ENCODE results near the gene CECR2.

The CECR2 gene

GRCh38 chr22:17359501-17359900 lies 9.8 kb upstream of the CECR2 start:
- DNase-seq, result no peak
- intact Hi-C loops (cut with DNase I), result no loop called here

DNA sequence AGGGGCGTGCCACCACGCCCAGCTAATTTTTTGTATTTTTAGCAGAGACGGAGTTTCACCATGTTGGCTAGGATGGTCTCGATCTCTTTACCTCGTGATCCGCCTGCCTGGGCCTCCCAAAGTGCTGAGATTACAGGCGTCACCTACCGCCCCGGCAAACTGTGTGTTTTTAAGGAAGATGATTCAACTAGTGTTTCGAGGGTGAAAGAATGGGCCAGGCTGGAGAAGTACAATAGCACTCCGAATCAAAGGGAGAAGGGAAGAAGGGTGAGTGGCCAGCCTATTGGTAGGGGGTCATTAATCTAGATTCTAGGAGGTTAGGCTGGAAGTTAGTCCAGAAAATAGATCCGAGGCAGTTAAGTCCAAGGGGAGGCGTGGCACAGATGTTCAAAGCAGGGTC lies 2.9 kb upstream of the CECR2 start:
- no peak for DNase-seq
- intact Hi-C loops (cut with DNase I), result loop anchor here (5.0 kb wide), 3 partner anchors 71 to 194 kb away; no protein-coding TSS in a partner anchor

DNA sequence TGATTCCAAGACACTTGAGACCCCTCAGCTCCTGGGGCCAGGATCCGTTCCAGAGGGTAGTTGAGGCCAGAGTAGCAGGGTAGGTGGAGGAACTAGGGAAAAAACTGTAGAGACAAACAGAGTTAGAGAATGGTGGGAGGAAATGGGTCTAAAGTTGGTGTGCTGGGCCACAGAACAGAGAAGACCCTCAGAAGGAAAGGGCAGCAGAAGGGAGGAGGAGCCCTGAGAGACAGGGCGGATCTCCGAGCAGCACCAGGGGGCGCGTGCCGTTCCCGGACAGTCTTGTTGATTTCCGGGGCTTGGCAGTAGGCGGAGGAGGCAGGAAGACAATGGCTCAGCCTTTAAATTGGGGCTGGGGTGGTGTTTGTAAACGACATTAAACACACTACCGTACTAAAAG lies 2.4 kb upstream of the CECR2 start:
- peak in 40 of 42 donors; percentile 35 to 89 (median 68) for DNase-seq
- intact Hi-C loops (cut with DNase I), result loop anchor here (5.0 kb wide), 3 partner anchors 70 to 195 kb away; no protein-coding TSS in a partner anchor

GRCh38 chr22:17368144-17368543 lies 1.1 kb upstream of the CECR2 start:
- intact Hi-C loops (cut with DNase I), result loop anchor here (5.0 kb wide), 3 partner anchors 69 to 196 kb away; no protein-coding TSS in a partner anchor
- no peak for DNase-seq

DNA sequence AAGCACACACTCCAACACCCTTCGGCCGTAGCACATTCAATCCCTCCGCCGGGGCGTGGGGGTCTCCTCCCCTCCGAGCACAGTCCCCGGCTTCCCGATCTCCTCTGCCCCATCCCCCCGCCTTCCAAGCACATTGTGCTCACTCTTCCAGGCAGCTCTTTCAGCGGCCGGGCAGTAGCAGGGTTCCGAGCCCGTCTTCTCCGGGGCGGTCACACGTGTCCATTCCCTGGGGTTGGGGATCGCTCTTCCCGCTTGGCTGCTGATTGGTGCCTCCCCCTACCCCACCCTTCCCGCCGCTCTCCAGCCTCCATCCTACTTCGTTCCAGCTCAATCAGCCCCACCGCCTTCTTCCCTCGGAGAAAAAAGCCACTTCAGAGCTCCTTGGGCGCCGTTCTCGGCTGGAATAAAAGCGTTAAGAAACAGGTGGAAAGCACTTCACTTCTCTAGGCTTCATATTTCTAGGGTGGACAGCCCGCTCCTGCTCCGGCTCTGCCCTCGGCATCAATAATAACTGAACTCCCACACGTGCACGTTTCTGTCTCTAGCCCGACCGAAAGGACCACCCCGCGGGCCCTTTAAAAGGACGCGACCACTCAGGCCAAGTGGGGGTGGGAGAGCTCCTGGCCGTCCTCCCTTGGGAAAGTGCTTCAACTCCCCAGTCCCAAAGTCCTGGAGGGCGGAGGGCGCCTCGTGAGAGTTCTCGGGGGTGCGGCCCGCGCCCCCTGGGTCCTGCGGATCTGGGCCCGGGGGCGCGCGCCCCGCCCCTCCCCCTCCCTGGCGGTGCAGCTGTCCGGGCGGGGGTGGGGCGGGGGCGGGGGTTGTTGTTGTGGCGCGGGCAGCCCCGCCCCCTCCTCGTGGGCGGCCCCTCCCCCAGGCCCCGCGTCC lies 464 bp upstream of the CECR2 start:
- peak in 41 of 42 donors; percentile 42 to 85 (median 65) for DNase-seq

GRCh38 chr22:17370026-17370765 lies 936 bp downstream of the CECR2 start:
- peak in 30 of 42 donors; percentile 13 to 66 (median 41) for DNase-seq
- intact Hi-C loops (cut with DNase I), result no loop called here

More for the DNA sequence above, 464 bp upstream of the CECR2 start:
- intact Hi-C loops (cut with DNase I), result loop anchor here (5.0 kb wide), 3 partner anchors 69 to 196 kb away; no protein-coding TSS in a partner anchor

DNA sequence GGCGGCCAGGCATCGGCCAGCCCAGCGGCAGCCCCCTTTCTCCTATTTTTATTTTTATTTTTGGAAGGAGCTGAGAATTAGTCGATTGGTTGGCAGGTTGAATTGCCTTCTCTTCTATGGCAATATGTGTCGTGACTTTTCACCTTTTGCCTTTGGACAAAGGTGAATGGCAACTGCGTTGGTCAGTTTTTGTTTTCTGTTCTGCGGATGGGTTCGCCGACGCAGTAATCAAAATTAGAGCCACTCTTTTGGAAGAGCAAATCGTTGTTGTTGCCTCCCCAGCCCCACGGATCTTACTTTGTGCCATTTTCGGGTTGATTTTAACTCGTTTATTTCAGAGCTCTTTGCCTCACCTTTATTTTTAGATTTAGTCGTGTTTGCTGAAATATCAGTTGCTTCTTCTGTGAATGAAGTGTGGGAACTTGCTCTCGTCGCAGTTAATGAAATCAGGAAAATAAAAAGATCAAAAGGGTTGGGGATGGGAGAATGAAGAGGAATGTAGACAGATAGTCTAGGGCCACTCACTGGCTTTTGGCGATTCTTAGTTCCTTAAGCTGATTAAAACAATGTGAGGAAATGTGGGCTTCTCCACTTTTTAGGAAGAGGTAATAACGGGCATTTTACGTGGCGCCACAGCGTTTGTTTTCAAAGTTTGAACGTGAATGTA lies 1.6 kb downstream of the CECR2 start:
- DNase-seq, result no peak
- intact Hi-C loops (cut with DNase I), result no loop called here

- intact Hi-C loops (cut with DNase I), result no loop called here
- no peak for DNase-seq
Observed at GRCh38 chr22:17371448-17371847, 2.2 kb downstream of the CECR2 start.

DNA sequence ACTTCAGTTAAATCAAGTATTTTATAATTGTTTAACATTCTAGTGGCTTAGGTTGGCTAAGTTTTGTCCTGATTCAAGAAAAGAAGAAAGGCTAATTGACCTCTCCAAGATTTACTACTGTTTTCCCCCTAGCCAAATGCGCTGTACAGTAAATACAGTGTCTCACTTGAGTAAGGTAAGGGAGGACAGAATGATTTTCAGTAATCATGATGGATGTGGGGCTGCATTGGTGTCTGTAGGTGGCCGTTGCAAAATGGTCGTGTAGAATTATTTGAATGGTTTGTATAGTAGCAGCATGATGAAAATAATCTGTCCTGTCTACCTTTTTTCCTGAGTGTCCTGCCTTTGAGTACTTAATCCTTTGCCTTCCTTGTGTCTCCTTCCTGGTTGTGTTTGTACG lies 4.6 kb downstream of the CECR2 start:
- no peak for DNase-seq
- intact Hi-C loops (cut with DNase I), result no loop called here

DNA sequence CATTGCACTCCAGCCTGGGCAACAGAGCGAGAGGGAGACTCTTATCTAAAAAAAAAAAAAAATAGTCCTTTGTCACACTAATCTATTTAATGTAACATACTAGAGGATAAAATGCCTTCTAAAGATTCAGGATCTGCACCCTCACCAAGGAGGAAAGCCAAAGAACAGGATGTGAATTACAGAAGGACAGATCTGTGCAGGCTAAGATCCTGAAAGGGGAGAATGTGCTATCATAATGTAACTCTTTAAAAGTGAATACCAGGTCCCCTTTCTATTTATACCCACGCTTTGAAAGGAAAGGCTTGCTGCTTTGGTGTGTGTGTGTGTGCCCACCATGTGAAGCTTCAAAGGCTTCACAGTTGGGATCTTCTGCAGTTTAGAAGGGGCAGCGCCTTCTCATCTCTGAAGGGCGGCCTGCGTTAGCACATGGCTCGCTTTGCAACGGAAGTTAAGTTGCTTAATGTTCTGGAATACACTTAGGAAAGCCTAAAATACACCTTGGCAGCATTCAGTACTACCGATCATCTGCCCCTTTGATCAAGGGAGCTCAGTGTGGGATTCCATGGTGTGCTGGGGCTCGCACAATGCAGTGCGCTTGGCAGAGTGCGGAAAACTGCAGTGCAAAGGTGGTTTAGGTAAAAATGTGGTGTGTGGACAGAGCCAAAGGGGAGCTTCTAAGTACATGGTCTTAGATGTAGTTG lies 6.8 kb downstream of the CECR2 start:
- no peak for DNase-seq
- intact Hi-C loops (cut with DNase I), result no loop called here

- no peak for DNase-seq
- intact Hi-C loops (cut with DNase I), result no loop called here
Observed at GRCh38 chr22:17376950-17377349, 7.7 kb downstream of the CECR2 start.

DNA sequence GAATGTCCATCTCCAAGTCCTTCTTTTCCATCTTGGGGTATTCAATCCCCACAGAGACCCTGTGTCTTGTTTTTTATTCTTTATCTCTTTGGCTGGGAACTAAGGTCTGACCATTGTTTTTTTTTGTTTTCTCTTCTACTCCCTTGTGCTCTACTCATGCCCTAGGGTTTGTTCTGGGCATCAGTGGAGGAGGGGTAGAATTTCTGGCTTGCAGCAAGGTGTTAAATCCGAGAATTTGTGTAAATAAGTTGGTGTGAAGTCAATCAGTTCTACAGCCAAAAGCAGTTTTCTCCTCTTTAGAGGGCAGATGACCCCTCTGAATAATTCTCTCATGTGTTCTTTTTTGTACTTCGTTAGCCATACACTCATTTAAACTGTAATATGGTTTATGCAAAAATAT lies 10.7 kb downstream of the CECR2 start:
- DNase-seq, result no peak
- intact Hi-C loops (cut with DNase I), result no loop called here

- DNase-seq, result no peak
- intact Hi-C loops (cut with DNase I), result no loop called here
Observed at GRCh38 chr22:17380359-17381087, 11.3 kb downstream of the CECR2 start.

GRCh38 chr22:17381192-17381913 lies 12.1 kb downstream of the CECR2 start:
- intact Hi-C loops (cut with DNase I), result no loop called here
- DNase-seq, result no peak

GRCh38 chr22:17384612-17385330 lies 15.5 kb downstream of the CECR2 start:
- DNase-seq, result no peak
- intact Hi-C loops (cut with DNase I), result no loop called here

DNA sequence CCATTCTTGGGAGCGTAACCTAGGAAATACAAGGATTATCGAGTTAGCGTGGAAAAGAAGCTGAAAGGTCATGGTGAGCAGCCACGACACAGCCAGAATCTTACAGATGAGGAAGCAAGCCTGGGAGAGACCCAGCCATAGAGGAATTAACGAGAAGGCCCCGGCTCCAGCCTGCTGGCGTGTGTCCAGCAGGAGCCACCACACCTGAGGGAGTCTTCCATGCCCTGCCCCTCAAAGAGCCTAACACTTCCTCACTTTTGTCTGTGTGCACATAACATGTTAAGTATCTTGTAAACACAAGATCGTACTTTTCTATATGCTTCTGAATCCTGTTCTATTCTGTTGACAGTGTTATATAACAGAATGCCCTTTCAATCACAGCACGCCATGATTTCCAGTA lies 18.1 kb downstream of the CECR2 start:
- intact Hi-C loops (cut with DNase I), result no loop called here
- no peak for DNase-seq

DNA sequence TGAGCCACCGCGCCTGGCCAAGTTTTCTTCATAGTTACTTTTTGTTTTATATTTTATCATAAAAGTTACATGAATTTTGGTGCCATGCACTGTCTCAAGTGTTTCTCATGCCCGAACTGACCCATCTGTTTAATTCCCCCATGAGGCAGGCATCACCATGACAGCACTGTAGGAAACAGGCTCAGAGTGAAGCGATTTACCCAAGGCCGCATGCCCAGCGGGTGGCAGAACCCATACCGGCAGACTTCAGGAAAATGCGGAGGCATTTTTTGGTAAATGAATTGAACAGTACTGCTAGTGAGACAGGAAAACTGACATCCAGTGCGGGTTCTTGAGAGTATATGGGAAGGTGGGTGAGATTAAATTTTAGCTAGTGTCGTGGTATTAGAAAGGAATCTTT lies 19.0 kb downstream of the CECR2 start:
- peak in 2 of 42 donors; percentile 10 to 73 for DNase-seq
- intact Hi-C loops (cut with DNase I), result no loop called here
